Measurements from ENCODE around the gene TARBP2. TPM values are rescaled to one million over a fixed set of nuclear protein-coding genes. Genes with fewer than 3 reads are reported as not detected.
"Not testable (repeated sequence)": the region's sequence is repeated elsewhere in the genome, so short reads cannot be mapped to it uniquely, and the experiment has no call there.

TARBP2 gene
- total RNA-seq, 1 donor from 2014 or later, result 38.3 TPM

DNA sequence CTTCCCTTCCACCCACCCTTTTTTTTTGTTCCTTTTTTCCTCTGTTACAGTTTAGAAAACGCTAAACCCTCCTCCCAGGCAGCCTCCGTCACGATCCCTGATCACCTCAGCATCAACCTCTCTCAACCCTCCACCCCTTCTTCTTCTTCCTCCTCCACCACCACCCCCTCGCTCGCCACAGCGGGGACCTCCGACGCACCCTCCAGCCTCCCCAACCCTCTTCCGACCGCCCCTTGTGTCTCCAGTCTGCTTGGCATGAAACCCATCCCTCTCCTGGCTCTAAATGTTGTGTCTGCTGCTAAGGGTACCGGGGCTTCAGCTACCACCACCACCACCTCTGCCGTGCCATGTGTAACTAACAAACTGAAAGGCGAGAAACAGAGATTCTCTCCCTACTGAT, 26.3 kb upstream of the TARBP2 start:
- no peak for DNase-seq (ENCODE audit: low spot score)

DNA sequence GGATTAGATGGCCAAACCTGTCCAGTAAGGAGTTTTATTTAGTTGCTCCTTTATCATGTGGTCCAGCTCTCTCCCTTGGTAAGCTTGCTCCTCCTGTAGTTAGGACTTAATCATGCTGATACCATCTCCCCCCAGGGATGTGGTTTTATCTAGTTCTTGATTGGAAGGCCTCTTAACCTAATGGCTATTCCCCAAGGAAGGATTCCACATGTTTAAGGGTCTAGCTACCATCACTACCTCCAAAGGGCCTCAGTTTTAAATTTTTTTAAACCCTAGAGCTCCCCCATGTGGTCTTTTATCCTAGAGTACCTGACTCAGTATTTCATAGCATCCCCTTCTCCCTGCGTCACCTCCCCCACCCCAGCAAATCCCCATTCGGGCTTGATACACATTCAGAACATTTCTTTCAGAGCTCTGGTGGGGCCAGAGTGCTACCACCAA, 24.3 kb upstream of the TARBP2 start:
- no peak for DNase-seq (ENCODE audit: low spot score)

DNA sequence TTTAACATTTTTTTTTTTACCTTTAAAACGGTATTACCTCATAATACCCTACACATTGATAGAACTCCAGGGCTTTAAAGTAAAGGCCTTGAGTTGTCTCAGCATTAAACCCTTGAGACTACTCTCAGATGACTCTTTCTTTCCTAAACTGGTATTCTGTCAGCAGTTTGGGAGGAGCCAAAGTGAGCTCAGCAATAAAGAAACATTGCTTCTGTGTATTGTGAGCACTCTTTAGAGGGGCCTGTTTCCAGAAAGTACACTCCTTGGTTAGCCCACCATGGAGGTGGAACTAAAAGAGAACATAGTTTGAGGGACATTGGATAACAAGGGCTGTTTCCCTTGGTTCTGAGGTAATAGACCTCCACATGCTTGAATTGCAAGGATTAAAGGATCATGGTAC, 22.2 kb upstream of the TARBP2 start:
- DNase-seq (ENCODE audit: low spot score), result no peak

DNA sequence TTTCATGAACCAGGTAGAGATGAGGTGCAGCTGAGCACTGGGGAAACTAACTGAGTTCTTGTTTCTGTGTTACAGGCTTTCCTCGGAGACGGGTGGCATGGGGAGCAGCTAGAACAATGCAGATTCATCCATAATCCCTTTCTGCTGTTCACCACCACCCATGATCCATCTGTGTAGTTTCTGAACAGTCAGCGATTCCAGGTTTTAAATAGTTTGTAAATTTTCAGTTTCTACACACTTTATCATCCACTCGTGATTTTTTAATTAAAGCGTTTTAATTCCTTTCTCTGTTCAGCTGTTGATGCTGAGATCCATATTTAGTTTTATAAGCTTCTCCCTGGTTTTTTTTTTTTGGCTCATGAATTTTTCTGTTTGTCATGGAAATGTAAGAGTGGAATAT, 21.8 kb upstream of the TARBP2 start:
- no peak for DNase-seq (ENCODE audit: low spot score)

DNA sequence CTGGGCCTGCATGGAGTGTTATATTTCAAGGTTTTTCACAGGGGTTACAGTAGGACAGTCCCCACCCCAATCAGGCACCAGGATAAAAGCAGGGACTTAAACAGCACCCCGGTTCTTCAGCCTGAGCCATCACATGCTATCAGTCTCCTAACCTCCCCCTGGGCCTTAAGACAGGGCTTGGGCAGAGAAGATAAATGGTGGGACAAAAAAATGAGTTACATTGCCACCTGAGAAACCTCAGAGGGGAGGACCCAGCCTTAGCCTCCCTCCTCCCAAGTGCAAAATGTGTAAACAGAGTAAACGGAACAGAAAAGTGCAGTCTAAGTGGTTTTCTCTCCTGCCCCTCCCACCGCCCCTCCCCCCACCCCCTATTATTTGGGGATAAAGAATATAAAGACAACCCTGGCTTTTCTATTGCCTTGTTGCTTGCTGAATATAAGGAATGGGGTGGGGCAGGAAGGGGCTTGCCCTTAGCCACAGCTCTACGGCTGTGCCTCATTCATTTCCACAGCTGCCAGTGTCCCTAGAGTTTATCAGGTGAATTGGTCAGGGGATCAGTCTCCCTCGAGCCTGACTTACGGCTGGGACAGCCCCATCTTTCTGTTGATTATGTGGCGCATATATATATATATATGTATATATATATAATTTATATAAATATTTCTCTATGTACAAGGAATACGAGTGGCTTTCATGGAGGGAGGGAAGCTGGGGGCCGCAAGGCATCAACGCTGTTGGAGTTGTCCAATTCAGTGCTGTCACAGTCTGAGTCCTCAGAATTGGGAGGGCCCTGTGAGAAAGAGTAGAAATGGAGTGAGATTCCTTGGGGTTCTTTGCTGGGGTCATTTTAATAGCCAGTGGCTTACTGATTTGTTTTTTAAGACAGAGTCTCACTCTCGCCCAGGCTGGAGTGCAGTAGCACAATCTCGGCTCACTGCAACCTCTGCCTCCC, 20.3 kb upstream of the TARBP2 start:
- no peak for DNase-seq (ENCODE audit: low spot score)

DNA sequence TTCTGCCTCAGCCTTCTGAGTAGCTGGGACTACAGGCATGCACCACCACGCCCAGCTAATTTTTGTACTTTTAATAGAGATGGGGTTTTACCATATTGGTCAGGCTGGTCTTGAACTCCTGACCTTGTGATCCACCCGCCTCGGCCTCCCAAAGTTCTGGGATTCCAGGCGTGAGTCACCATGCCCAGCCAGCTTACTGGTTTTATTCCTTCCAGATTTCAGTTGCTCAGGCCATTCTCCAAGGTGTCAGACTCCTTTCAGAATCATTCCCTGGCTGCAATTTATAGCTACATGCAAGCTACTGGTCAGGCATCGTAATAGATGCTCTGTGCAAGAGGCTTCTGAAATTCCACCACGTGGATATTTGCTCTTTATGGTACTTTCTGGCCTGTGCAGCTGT, 19.6 kb upstream of the TARBP2 start:
- DNase-seq (ENCODE audit: low spot score), result not testable (repeated sequence)

DNA sequence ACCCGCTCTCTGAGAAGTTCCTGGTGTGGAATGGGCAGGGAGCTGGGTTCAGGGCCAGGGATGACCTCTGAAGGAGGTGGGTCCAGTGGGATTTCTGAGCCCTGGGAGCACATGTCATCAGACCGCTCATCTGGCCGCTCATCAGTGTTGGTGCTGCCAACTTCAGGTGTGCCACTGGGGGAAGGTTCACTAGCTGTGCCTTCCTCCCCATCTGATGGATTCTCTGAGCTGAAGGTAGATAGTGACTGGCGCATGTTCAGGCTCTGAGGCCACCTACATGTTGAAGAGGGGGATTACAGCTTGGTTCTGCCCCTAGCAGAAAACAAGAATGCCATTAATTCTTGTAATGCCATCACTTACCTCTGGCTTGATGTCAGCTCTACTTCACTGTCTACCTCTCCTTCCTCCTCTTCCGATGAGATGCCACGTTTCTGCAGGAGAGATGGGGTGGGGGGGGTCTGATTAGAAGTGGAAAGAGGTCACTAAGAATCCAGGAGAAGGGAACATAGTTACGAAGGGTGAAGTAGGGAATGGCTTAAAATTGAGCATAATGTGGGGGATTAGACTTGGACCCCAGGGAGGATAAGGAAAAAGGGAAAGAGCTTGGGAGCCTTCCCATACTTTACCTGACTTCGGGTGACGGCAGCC, 19.0 kb upstream of the TARBP2 start:
- DNase-seq (ENCODE audit: low spot score), result no peak

DNA sequence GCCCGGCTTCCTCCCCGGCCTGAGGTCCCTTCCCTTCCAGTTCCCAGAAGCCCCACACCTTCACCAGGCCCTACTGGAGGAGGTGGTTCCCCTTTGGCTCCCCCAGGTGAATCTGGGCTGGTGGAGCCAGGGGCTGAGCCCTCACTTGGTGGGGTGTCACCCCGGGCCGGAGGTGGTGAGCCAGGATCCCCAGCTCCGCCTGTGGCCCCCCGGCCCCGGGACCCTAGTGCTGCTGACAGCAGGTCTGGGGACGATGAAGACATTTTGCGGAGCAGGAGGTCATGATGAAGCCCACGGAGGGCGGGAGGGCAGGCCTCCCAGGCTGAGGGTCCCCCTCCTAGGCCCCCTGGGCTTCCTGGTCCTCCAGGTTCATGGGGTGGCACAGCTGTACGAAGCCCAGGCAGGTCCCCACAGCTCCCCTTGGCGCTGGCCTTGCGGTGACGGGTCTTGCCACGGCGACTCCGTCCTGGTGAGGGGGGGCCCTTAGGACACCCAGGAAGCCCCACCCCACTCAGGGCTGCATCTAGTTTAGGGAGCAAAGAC, 18.4 kb upstream of the TARBP2 start:
- no peak for DNase-seq (ENCODE audit: low spot score)

DNA sequence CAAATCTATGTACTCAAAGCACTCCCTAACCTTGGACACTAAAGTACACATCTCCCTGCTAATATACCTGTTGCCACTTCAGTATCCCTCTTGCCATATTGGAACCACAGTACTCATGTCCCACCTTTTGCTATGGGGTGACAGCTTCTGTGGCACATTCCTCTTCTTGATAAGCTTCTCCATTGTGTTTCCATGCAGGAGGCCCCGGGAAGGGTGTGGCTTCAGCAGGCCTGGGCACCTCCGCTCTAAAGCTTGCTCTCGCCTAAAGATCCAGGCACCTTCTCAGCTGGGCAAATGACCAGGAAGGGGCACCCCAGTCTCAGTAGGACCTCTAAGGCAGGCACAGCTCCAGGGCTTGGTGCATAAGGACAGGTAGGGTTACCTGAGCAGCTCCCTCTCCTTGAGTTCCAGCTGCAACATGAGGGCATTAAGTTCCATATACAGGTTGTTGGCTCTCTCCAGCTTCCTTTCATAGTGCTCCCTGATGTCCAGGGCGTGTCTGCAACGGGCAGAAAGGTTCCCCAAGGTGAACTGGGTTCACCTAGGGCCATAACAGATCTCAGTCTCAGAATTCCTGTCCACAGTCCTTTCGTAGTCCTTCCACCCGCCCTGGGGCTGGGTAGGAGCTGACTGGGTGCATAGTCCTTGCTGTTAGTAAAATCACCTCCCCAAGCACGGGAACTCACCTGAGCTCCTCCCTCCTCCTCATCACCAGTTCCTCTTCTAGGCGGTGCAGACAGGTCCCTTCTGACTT, 17.7 kb upstream of the TARBP2 start:
- DNase-seq (ENCODE audit: low spot score), result no peak

DNA sequence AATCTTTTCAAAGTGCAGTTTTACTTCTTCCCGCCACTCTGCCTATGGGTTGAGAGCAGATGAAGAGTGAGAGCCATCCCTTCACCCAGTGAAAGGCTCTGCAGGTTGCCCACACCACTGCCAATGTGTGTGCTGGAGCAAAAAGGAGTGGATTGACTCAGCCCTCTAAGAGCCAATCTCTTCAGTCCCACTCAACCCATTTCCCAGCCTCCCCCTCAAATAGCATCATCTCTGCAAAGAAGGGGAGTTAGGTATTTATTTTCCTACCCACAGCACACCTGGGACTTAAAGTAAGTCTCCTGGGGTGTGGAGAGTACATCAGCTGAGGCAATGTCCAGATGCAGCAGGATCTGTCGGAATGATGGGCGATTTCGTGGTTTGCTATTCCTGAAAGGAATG, 17.1 kb upstream of the TARBP2 start:
- no peak for DNase-seq (ENCODE audit: low spot score)

DNA sequence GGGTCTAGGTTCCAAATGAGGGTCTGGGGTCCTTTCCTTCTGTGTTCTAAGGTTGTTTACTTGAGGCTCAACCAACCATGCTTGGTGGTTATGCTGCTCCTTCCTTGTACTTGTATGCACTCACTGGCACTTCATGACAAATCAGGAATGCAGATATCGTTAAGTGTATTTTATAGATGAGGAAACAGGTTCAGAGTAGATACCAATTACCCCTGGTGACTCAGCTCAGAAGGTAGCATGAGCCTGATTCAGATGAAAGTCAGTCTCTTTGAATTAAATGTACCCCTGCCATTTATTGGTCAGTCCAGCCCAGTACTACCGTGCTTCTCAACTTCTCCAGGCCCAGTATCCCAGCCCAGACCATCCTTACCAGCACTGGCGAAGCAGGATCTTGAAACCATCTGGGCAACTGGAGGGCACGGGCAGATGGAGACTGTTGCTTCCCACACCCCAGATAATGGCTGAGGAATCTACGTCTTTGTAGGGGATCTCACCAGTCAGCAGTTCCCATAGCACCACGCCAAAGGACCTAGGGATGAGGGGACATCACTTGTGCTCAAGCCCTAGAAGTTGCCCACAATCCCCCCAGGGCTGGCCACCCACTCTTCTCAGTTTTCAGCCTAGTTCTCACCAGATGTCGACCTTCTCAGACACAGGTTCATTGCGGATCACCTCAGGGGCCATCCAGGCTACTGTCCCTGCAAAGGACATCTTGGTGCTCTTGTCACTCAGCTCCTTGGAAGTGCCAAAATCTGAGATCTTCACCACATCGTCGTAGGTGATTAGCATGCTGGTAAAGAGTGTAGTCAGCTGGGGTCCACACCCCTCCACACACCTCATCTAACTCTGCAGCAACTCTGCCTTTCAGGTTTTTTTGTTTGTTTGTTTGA, 16.2 kb upstream of the TARBP2 start:
- DNase-seq (ENCODE audit: low spot score), result no peak

DNA sequence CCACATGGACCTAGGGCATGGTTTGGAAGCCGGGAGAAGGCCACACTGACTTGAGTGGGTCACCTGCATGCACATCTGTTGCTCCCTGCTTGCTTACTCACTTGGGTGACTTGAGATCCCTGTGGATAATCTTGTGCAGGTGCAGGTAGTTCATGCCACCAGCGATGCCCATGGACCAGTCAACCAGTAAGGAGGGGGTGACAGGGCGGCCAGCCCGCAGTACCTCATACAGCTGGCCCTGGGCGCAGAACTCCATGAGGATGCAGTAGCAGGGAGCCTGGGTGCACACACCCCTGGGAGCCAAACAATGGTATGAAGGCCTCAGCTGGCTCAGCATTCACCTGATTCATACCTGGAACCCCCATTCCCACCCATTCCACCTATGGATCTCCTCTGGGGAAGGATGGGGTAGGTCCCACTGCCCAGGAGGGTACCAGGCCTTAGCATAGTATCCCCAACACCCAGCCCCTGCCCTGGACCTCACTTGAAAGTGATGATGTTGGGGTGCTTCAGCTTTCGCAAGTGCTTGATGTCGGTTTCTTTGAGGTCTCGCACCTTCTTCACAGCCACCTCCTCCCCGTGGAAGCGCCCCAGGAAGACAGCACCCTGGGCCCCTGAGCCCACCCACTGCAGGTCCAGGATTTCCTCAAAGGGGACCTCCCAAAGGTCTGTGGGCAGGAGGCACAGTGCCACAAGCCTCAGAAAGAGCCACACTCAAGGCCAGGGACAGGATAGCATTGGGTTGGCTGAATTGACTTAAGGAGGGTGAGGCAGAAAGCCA, 14.9 kb upstream of the TARBP2 start:
- DNase-seq (ENCODE audit: low spot score), result no peak

DNA sequence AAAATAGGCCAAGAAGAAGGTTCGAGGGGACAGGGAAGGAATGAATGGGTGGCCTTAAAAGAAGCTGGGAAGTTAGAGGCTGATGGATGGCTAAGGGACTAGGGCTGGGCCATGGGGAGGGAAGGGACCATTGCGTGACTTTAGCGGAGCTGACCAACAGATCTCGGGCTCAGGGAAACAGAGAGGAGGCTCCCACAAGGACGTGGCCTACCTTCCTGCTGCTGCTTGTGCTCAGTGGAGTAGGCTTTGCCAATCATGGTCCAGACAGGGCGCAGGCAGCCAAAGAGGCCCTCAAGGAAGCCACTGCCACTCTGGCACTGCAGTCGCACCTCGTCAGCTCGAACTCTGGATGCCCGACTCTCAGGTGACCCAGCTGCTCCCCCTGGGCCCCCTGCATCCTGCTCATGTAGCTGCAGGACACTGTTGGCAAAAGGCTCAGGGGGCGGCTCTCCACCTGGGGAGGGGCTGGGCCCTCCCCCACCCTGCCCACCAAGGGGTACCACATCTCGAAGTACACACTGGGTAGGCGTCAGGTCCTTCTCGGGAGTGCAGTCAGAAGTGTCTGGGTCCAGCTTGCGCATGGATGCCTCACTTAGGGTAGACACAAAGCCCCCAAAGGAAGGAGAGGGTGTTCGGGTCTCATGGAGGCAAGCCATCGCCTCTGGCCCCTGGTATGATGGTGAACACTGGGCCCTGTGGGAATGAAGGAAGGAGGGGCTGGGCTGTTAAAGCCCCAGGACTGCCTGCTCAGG, 14.2 kb upstream of the TARBP2 start:
- no peak for DNase-seq (ENCODE audit: low spot score)

DNA sequence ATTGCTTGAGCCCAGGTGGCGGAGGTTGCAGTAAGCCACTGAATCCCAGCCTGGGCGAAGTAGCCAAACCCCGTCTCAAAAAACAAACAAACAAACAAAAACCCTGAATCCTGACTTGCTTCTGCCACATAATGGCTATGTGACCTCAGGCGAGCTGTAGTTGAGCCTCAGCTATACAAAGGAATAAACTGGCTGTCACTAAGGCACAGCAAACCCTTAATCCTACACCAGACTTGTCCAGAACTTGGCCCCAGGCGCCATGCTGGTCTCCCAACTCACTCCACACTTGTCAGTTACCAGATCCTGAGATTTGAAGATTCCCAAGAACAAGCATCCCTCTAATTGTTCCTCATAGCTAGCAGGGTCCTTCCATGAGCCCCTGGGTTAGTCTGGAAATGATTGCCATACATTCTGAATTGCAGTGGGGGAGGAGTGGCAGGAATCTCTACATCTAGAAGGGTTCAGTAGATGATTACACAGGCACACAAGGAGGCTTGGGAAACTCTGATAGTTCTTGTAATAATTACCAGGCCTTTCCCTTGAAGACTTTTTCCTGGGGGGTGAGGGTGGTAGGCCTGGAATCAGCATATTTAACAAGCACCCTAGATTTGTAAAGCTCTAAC, 11.7 kb upstream of the TARBP2 start:
- DNase-seq (ENCODE audit: low spot score), result no peak

DNA sequence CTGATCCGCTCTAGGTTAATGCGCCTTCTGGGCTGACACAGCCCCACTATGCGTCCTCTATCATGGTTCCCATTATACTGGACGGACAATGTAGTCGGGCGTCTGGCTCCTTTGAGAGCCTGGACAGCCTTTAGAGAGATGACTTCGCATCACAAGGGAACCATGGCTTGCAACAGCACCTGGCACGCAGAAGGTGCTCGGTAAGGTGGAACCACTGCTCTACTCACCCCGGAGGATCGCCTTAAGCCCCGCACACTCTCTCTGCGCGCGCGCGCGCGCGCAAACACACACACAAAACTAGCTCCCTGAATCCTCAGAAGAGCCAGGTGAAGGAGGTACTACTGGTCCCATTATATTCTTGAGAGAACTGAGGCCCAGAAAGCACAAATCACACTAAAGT, 8.9 kb upstream of the TARBP2 start:
- no peak for DNase-seq (ENCODE audit: low spot score)

DNA sequence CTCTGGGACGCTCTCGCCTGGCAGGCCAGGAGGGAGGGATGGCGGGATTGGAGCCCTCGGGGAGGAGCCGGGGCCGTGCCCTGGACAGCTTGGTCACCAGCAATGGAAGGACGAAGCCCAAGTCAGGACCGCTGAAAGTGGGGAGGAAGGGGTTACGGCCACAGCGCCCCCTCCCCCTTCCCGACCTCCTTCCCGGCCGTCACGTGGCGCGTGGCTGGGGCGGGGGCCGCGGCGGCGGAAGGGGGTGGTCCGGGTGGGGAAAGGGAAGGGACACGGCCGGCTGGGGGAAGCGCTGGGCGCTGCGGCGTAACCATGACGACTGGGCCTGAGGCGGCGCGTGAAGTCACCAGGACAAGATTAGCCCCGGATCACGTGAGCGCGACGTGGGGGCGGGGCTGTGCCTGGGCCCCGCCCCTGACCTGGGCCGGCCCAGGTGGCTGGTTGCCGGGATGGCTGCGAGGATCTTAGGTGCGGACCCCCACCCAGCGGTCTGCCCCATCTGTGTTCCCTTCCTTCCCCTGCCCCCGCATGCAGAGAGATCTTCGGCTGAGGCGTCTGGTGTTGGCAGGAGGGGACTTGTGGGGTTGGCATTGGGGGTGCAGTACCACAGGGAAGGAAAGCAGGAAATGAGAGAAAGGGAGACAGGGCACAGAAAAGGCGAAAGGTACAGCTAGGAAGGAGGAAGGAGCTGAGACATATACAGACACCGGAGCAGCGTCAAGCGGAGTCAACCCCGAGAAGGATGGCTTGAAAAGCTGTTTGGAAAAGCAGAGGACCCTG, 8.1 kb upstream of the TARBP2 start:
- peak; percentile 95 for DNase-seq (ENCODE audit: low spot score)

DNA sequence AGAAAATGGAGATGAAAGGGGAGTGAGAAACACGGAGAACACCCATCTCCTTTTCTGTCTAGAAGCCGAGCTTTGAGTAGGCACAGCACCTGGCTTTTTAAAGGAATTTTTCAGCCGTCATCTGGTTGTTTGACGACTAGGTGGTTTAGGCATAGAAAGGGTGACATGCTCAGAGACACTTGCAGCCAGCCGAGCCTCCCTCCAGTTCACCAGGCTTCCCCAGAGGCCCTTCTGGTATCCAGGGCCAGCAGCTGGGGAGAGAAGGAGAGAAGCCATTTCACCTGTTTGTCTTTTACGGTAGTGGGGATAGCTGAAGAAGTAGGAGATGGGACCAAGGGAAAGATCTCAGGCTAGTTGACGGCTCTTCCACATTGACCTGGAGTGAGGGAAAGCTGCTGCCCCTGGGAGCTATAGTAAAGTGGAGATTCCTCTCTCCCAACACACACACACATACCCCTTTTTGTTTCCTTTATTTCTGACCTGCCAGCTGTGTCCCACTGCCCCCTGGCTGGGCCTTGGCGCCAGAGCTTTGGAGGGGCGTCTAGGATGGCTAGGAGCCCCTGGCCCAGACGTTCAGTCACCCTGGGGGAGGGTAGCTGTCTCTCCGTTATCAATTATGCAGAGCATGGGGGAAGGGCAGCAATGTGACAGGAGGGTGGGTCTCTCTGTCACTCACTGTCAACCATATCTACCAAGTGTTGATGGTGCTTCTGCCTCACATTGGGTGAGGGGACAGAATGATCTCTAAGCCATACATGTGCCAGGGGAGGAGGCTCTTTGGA, 7.3 kb upstream of the TARBP2 start:
- no peak for DNase-seq (ENCODE audit: low spot score)
